ENCODE measurements around the gene C17orf50. TPM values are rescaled to one million over a fixed set of nuclear protein-coding genes. Genes with fewer than 3 reads are reported as not detected.
A peak's percentile ranks its signal among the peaks of the same experiment; 100 is the strongest.

The C17orf50 gene
- polyA plus RNA-seq, 12 donors: 0.16 TPM; not detected in 11

GRCh38 chr17:35752471-35752870 lies 8.2 kb upstream of the C17orf50 start:
- DNase-seq: no peak

GRCh38 chr17:35752945-35753764 lies 7.5 kb upstream of the C17orf50 start, which contains the start of gene GAS2L2:
Gene GAS2L2, minus strand, starts transcription at chr17:35753239. Its CDS starts 389 bp downstream, at chr17:35752850.
- no peak for DNase-seq

GRCh38 chr17:35757243-35757642 lies 3.4 kb upstream of the C17orf50 start:
- DNase-seq: no peak

GRCh38 chr17:35761601-35762000 lies 914 bp downstream of the C17orf50 start:
- DNase-seq: no peak

GRCh38 chr17:35763767-35764122 lies 3.1 kb downstream of the C17orf50 start:
- no peak for DNase-seq

- peak; percentile 89 for DNase-seq
Observed at GRCh38 chr17:35764123-35764991, 3.7 kb downstream of the C17orf50 start.

GRCh38 chr17:35765086-35765710 lies 4.5 kb downstream of the C17orf50 start:
- no peak for DNase-seq

- no peak for DNase-seq
Observed at GRCh38 chr17:35765756-35766488, 5.2 kb downstream of the C17orf50 start.

- DNase-seq: no peak
Observed at GRCh38 chr17:35766489-35766877, 5.8 kb downstream of the C17orf50 start.

- peak; percentile 35 for DNase-seq
Observed at GRCh38 chr17:35766903-35767510, 6.3 kb downstream of the C17orf50 start.

- no peak for DNase-seq
Observed at GRCh38 chr17:35768797-35769196, 8.1 kb downstream of the C17orf50 start.

- DNase-seq: no peak
Observed at GRCh38 chr17:35769895-35770486, 9.3 kb downstream of the C17orf50 start.

GRCh38 chr17:35773129-35773528 lies 12.4 kb downstream of the C17orf50 start:
- no peak for DNase-seq

- no peak for DNase-seq
Observed at GRCh38 chr17:35773679-35774425, 13.2 kb downstream of the C17orf50 start.

- DNase-seq: no peak
Observed at GRCh38 chr17:35774499-35774898, 13.8 kb downstream of the C17orf50 start.

GRCh38 chr17:35775039-35775438 lies 14.4 kb downstream of the C17orf50 start:
- no peak for DNase-seq

GRCh38 chr17:35775583-35775982 lies 14.9 kb downstream of the C17orf50 start:
- no peak for DNase-seq

- DNase-seq: no peak
Observed at GRCh38 chr17:35778641-35779196, 18.0 kb downstream of the C17orf50 start.

- DNase-seq: no peak
Observed at GRCh38 chr17:35780950-35781349, 20.3 kb downstream of the C17orf50 start.

- no peak for DNase-seq
Observed at GRCh38 chr17:35784895-35785294, 24.2 kb downstream of the C17orf50 start.

Data from muscle of arm (tissue), 12 donors.